ENCODE results near the gene GPR143. TPM values are rescaled to one million over a fixed set of nuclear protein-coding genes. Genes with fewer than 3 reads are reported as not detected.
"Not testable (repeated sequence)": the region's sequence is repeated elsewhere in the genome, so short reads cannot be mapped to it uniquely, and the experiment has no call there.

Gene GPR143
- total RNA-seq, 1 experiment from 2014 or later, result 0.17 TPM

DNA sequence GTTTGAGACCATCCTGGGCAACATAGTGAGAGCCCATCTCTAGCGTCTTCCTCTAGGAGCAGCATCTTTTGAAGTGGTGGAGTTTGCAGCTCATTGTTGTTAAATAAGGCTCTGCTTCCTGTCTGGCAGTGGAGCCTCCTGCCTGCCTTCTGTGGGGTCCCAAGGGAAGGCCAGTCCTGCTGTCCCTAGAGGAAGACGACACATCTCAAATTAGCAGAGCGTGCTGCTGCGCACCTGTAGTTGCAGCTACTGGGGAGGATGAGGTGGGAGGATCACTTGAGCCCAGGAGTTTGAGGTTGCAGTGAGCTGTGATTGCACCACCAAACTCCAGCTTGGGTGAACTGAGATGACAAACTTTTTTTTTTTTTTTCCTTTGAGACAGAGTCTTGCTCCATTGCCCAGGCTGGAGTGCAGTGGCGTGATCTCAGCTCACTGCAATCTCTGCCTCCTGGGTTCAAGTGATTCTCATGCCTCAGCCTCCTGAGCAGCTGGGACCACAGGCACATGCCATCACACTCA, 2.7 kb upstream of the GPR143 start:
- not testable (repeated sequence) for DNase-seq (ENCODE audit: low read depth)

DNA sequence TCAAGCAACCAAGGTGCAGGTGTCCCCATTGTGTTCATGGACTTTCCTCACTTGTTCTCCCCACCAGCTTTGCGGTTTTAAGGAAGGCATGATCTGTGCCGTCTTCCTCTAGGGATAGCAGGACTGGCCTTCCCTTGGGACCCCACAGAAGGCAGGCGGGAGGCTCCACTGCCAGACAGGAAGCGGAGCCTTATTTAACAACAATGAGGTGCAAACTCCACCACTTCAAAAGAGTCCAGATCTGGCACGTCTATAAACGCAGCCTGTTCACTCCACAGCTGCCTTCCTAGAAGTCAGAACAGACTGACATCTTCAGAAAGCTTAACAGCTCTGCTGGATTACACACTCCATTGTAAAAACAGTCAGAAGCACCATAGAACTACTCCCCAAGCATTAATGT, 1.7 kb upstream of the GPR143 start:
- no peak for DNase-seq (ENCODE audit: low read depth)

- no peak for DNase-seq (ENCODE audit: low read depth)
These were observed 443 bp downstream of the GPR143 start for GRCh38 chrX:9765072-9765736.

- no peak for DNase-seq (ENCODE audit: low read depth)
These were observed 6.3 kb downstream of the GPR143 start for GRCh38 chrX:9759337-9759736.

GRCh38 chrX:9758021-9758638, 7.5 kb downstream of the GPR143 start:
- DNase-seq (ENCODE audit: low read depth), result no peak

- no peak for DNase-seq (ENCODE audit: low read depth)
These were observed 8.3 kb downstream of the GPR143 start for GRCh38 chrX:9757366-9757765.

GRCh38 chrX:9749146-9749692, 16.4 kb downstream of the GPR143 start:
- DNase-seq (ENCODE audit: low read depth), result no peak

- no peak for DNase-seq (ENCODE audit: low read depth)
These were observed 18.0 kb downstream of the GPR143 start for GRCh38 chrX:9747644-9748043.

GRCh38 chrX:9746148-9746888, 19.3 kb downstream of the GPR143 start:
- DNase-seq (ENCODE audit: low read depth), result peak; percentile 52

GRCh38 chrX:9745417-9746115, 20.1 kb downstream of the GPR143 start:
- DNase-seq (ENCODE audit: low read depth), result peak; percentile 26

DNA sequence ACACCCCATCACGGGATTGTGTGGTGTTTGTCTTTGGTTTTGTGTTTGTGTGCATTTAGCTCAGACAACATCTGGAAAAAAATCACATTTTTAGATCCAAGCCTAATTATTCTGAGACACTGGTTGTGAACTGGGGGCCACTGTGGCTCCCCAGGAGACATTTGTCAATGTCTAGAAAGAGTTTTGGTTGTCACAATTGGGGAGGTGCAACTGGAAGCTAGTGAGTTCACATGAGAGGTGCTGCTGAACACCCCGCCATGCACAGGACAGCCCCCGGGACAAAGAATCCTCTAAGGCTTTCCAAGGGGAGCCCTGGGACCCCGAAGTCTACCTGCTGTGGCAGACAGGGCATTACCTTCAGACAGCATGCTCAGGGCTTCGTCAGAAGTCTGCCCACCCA, 26.5 kb downstream of the GPR143 start:
- DNase-seq (ENCODE audit: low read depth), result no peak

DNA sequence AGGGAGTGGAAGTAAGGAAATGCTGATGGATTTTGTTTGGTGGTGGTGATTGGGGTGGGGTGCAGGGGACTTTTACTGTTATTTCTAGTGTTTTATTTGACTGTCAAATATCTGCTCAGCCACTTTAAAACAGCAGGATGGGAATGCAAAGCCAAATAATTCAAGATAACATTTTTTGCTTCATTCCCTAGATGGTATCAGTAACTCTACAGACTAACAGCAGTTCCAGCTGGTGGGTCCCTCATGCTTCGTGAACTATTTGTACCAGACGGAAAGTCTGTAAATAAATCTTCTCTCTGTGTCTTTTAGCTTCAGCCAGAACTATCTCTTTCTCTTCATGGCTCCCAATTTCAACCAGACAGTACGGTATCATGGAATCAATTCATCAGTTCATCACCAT, 27.5 kb downstream of the GPR143 start:
- DNase-seq (ENCODE audit: low read depth), result no peak

DNA sequence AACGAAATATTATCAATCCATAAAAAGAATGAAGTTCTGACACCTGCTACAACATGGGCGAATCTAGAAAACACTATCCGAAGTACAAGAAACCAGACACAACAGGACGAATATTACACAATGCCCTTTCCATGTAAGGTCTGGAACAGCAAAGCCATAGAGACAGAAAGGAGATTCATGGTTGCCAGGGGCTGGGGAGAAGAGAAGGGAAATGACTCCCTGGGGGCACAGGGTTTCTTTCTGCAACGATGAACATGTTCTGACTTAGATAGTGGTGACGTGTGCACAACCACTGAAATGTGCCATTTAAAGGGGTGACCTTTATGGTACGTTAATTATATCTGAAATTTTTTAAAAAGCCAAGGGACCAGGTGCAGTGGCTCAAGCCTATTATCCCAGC, 28.3 kb downstream of the GPR143 start:
- no peak for DNase-seq (ENCODE audit: low read depth)

- DNase-seq (ENCODE audit: low read depth), result no peak
These were observed 34.9 kb downstream of the GPR143 start for GRCh38 chrX:9730752-9731151.

GRCh38 chrX:9730078-9730477, 35.6 kb downstream of the GPR143 start:
- DNase-seq (ENCODE audit: low read depth), result no peak

DNA sequence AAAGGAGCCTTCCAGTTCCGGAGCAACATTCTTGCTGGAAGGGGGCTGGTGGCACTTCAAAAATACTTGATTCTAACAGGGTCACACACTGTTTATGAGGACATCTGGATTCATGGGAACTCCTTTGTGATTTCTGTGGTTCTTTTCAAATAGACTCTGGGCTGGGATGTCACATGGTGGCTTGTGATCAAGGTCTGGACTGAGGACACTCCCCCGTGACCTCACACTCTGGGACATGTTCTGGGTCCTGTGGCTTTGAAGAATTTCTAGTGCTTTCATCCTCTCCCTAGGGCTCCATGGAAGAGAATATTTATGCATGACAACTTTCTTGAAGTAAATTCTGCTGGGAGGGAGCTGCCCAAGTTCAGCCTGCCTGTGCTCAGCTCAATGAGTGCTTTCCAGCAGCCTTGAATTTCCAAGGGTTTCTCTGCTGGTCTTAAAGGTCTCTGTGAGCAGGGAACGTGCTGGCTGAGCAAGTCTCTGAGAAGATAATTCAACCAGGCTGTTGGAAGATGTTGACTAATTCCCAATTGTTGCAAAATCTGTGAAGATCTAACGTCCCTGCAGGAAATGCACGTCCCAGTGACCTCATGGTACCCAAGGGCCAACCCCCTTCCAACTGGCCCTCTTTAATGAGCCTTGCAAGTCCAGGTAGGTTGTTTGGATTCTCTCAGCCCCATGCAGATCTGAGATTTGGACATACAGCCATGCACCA, 36.3 kb downstream of the GPR143 start:
- DNase-seq (ENCODE audit: low read depth), result no peak

- no peak for DNase-seq (ENCODE audit: low read depth)
These were observed 37.4 kb downstream of the GPR143 start for GRCh38 chrX:9728261-9728660.

- no peak for DNase-seq (ENCODE audit: low read depth)
These were observed 40.9 kb downstream of the GPR143 start for GRCh38 chrX:9724711-9725110.

DNA sequence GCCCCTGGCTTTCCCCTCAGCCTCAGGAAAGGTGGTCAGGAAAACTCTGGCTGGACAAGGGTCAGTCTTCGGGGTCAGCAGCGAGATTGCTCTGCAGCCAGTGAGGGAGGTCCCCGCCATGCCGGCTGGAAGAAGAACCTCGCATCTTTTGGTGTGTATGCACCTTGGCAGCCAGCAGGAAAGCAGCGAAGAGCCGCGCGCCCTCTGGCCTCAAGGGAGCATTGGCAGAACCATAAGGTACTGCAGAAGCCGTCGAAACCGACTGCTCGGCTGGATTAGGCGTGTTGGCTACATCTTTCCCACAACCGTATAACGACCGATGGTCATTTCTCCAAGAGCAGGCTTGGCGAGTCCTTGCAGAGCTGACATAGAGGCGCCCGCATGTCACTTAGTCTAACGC, 48.3 kb downstream of the GPR143 start:
- no peak for DNase-seq (ENCODE audit: low read depth)

- no peak for DNase-seq (ENCODE audit: low read depth)
These were observed 55.3 kb downstream of the GPR143 start for GRCh38 chrX:9710332-9710731.

DNA sequence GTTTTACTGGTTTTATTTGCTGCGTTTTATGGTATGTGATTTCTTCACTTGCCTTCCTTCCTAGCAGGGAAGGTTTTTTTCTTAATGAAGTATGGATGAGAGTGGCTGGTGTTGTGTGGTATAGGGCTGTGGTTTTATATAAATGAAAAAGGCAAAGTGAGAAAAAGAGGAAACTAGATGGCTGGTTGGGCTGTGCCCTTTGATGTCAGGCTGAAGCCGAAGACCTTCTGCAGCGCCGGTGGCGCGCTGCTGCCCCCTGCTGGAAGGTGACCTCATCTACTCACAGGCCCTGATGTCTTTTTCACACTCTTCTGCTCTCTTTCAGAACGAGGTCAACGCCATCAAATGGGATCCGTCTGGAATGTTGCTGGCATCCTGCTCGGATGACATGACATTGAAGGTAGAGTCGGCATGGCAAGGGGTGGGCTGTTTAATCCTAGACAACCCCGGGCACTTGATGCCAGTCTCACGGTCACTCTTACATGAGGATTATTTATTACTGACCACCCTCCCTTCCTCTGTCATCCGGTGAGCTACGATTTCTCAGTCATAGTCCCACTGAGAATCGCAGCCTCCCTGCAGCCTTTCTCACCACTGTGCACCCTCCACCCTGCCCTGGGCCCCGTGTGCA, 56.6 kb downstream of the GPR143 start:
- peak; percentile 47 for DNase-seq (ENCODE audit: low read depth)

Data from LHCN-M2 (cell line).